Pancreas (tissue), 10 donors: Measurements from ENCODE around the gene UIMC1. TPM values are rescaled to one million over a fixed set of nuclear protein-coding genes. Genes with fewer than 3 reads are reported as not detected.

Experiments
- ATAC-seq, 4 donors: fragments of 200-7000 bp; cut with Tn5 transposase; one replicate each; pipeline versions ENCODE4 v1.8.0 to v1.9.1; 2020; ENCODE audit warnings: mild to moderate bottlenecking in 4 of 4, moderate library complexity in 4 of 4
- DNase-seq, 6 donors: peaks; one replicate each; pipeline ENCODE4 v3.0.0-alpha.2; 2020
- FAIRE-seq: peaks from 2 replicates; lab custom pipeline; 2012; peaks lifted over from hg19 to GRCh38; lab: Jason Lieb, UNC
- H3K27ac ChIP-seq, 4 donors: fragments of 200-600 bp; sonication (generic); 1 replicate in 3 of 4; 2 replicates in 1 of 4; pipeline versions ENCODE4 v1.5.0 to v1.8.0; 2020
- H3K27me3 ChIP-seq, 4 donors: fragments of 200-600 bp; one replicate each; pipeline ENCODE4 v1.8.0; 2021
- H3K36me3 ChIP-seq, 3 donors: fragments of 200-600 bp; sonication (generic) in 1 of 3; one replicate each; pipeline versions ENCODE4 v1.5.0 to v1.8.0; 2020 to 2021
- H3K4me1 ChIP-seq, 3 donors: fragments of 200-600 bp; one replicate each; pipeline ENCODE4 v1.8.0; 2021
- H3K4me3 ChIP-seq, 4 donors: fragments of 200-600 bp; sonication (generic) in 2 of 4; one replicate each; pipeline versions ENCODE4 v1.5.0 to v1.8.0; 2020 to 2021
- H3K9me3 ChIP-seq, 4 donors: fragments of 200-600 bp; one replicate each; pipeline ENCODE4 v1.8.0; 2021
- WGBS, 2 donors: extraction: QIAGEN DNeasy Blood & Tissue Kit; methylation state at CpG; one replicate each; pipeline ENCODE4 v1.1.7; 2013; 5-methylcytosine and 5-hydroxymethylcytosine counted together
- intact Hi-C, 3 donors: fragments of 100-400 bp; cut with DNase I; formaldehyde crosslinking; loops; one replicate each; pipeline versions ENCODE4 v1.11.1 to v1.14.2; 2022
- polyA plus RNA-seq, 2 donors: library from polyadenylated mRNA; stranded (reverse); fragments of 200-250 nt; gene quantifications; one replicate each; pipeline ENCODE4 v1.2.3, GENCODE V29; 2013
- total RNA-seq, 6 donors: library from RNA; stranded (reverse); fragmentation: NEBNext Ultra II Directional in 4 of 6; extraction: Animal tissue kit (Norgen Biotek cat#: 25700) in 4 of 6; gene quantifications; one replicate each; pipeline versions ENCODE4 v1.2.1 to v1.2.4, GENCODE V29; 2021 to 2023
- TF ChIP-seq, protein P1 (sequence below), 4 donors: fragments of 200-600 bp; sonication (generic) in 3 of 4; IDR thresholded peaks; one replicate each; pipeline versions ENCODE4 v1.5.0 to v1.8.0; 2021; ENCODE audit warnings: antibody characterized with exemption in 4 of 4
- donor health status: healthy with polysubstance abuse.
- donor health status: DM: no; HTN: no; CAD: no; lungs with moderate emphysema.
- donor health status: DM: no; HTN: no; CAD: no.
- donor health status: control.
- donor health status: control.
- donor health status: Bipolar disorder and iron deficiency.
- donor health status: DM: yes; HTN: yes; CAD: no.
- donor health status: DM: no; HTN: no; CAD: no.
- donor health status: DM: no; HTN: no; CAD: no.
- donor health status: DM: yes; HTN: yes; CAD: no.

Gene UIMC1
- total and polyA plus RNA-seq, 8 donors = 19.9 to 29.5 (median 23.0) TPM

DNA sequence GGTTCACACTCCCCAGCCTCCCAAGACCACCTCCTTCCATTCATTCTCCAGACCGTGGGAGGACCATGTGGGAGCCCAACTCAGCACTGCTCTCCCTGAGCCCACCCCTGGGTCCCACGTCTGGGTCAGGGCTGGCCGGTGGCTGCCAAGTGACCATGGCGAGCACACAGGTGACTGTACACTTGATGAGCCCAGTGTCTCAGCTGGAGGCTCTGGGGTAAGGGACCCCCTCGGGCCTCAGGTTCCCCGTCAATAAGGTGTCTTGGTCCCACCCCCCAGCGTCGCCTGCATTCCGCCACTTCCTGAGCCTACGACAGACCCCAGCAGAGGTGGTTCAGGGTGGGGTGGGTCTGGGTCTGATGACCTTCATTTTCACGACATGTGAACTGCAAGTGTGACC is 146.2 kb downstream of the UIMC1 start:
- Histone ChIP-seq H3K4me1 (no peaks in the 10 kb centered on the region), H3K36me3 (no peaks in the 10 kb centered on the region), H3K4me3 (no peak overlapping the region), H3K27ac (no peak overlapping the region), H3K9me3 (no peaks in the 10 kb centered on the region), H3K27me3 (no peaks in the 10 kb centered on the region)
- WGBS, 2 donors = 45 to 64% methylated on average over 10 to 11 of the region's 11 CpGs
- no peak for ATAC-seq
- intact Hi-C loops = no loop called here
- peak in 1 of 6 donors; percentile 51 for DNase-seq
- TF ChIP-seq, protein P1, sequence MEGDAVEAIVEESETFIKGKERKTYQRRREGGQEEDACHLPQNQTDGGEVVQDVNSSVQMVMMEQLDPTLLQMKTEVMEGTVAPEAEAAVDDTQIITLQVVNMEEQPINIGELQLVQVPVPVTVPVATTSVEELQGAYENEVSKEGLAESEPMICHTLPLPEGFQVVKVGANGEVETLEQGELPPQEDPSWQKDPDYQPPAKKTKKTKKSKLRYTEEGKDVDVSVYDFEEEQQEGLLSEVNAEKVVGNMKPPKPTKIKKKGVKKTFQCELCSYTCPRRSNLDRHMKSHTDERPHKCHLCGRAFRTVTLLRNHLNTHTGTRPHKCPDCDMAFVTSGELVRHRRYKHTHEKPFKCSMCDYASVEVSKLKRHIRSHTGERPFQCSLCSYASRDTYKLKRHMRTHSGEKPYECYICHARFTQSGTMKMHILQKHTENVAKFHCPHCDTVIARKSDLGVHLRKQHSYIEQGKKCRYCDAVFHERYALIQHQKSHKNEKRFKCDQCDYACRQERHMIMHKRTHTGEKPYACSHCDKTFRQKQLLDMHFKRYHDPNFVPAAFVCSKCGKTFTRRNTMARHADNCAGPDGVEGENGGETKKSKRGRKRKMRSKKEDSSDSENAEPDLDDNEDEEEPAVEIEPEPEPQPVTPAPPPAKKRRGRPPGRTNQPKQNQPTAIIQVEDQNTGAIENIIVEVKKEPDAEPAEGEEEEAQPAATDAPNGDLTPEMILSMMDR (IDR thresholded peaks at IDR 0.05) = no peak
- no peak for FAIRE-seq

DNA sequence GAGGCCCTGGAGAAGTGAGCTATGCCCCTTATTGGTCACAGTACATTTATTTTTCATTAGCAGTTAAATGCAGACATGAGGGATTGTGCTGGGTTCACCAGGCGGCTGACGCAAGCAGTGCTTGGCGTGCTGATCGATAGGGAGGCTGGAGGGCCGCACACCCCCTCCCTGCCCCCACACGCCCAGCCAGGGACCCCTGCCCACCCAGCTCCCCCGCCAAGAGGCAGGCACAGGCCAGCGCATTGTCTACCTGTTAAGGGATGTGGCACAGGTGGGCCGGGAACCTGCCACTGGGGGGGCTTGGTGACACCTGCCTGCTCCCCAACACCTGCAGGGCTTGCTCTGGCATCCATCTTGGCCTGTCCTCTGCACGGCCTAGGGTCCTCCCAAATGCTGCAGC is 146.7 kb downstream of the UIMC1 start:
- DNase-seq (peak in 1 of 6 donors; percentile 53), ATAC-seq (no peak), FAIRE-seq (no peak)
- H3K4me1 ChIP-seq = no peaks in the 10 kb centered on the region
- H3K27ac ChIP-seq = no peak overlapping the region
- H3K27me3 ChIP-seq = no peaks in the 10 kb centered on the region
- intact Hi-C loops = no loop called here
- 48 to 53% methylated on average over 8 to 10 of the region's 10 CpGs for WGBS, 2 donors
- no peak overlapping the region for H3K4me3 ChIP-seq
- H3K9me3 ChIP-seq = no peaks in the 10 kb centered on the region
- no peaks in the 10 kb centered on the region for H3K36me3 ChIP-seq
- TF ChIP-seq, protein P1 (IDR thresholded peaks at IDR 0.05) = no peak

DNA sequence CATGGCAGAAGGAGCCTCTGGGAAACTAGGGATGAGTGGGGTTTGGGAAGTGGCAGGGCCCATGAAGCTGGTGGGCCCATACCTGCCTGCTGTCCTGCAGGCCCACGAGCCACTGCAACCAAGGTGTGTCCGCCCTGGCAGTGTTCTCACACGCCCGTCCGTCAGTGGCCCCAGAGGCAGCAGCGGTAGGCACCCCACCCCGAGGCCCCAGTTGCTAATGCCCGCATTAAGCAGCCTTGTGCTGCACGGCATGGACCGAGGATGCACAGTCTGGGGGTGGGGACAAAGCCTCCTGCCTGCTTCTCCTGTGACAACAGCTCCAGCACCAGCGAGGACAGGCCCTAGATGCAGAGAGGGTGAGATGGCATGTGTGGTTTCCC is 148.7 kb downstream of the UIMC1 start:
- intact Hi-C loops = no loop called here

DNA sequence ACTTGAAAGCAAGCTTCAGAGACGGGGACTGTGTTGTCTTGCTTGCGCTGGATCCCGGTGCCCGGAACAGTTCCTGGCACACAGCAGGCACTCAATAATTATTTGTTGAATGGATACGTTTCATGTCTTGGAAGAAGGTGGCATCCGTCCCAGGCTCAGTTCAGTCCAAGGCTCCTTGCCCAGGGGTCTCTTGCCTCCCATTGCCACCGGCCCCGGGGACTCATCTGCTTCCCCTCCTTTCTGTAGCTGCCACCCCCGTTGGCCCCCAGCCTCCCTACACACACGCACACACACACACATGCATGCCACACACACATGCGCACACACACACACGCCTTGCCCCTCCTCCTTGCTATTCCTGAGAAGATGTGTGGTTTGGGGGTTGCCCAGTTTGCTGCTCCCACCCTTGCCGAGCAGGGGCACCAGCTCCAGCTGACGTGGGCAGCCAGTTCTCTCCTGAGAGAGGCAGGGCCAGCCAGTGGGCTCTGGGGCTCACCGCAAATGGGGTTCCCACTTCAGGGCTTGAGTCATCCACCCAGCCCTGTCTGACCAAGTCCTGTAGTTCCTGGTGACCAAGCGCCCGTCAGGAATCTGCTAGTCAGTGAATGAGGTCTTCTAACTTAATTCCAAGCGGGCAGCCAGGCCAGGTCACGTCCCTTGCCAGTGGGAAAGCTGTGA is 149.2 kb downstream of the UIMC1 start:
- no peak overlapping the region for H3K27ac ChIP-seq
- DNase-seq (peak in 1 of 6 donors; percentile 30), ATAC-seq (no peak), FAIRE-seq (no peak)
- 47 to 62% methylated on average over 19 of the region's 19 CpGs for WGBS, 2 donors
- H3K4me3 ChIP-seq = no peak overlapping the region
- intact Hi-C loops = no loop called here
- no peaks in the 10 kb centered on the region for H3K4me1 ChIP-seq
- no peaks in the 10 kb centered on the region for H3K9me3 ChIP-seq
- no peaks in the 10 kb centered on the region for H3K27me3 ChIP-seq
- H3K36me3 ChIP-seq = no peaks in the 10 kb centered on the region
- TF ChIP-seq, protein P1 (IDR thresholded peaks at IDR 0.05) = no peak

More for the DNA sequence above, 148.7 kb downstream of the UIMC1 start:
- Histone ChIP-seq H3K27me3 (no peaks in the 10 kb centered on the region), H3K4me3 (no peak overlapping the region), H3K36me3 (no peaks in the 10 kb centered on the region), H3K9me3 (no peaks in the 10 kb centered on the region), H3K4me1 (no peaks in the 10 kb centered on the region), H3K27ac (no peak overlapping the region)
- no peak for FAIRE-seq
- peak in 1 of 6 donors; percentile 38 for DNase-seq
- TF ChIP-seq, protein P1 (IDR thresholded peaks at IDR 0.05) = no peak
- WGBS, 2 donors = 66 to 78% methylated on average over 11 of the region's 11 CpGs
- ATAC-seq = no peak

DNA sequence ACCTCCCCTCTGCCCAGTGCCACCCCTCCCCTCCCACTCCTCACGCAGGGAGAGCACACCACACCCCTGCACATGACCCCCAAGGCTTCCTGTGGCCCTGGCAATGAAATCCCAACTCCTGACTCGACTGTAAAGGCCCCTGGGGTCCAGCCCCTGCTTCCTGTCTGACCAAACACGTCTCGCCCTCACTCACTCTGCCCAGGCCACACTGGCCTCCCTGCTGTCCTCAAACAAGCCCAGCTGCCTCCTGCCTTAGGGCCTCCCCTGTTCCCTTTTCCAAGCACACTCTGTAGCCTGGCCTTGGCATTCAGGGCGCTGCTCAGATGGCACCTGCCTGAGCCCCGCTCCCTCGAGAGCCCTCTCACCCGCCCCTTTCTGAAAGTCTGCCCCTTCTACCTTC is 149.8 kb downstream of the UIMC1 start:
- Histone ChIP-seq H3K36me3 (no peaks in the 10 kb centered on the region), H3K4me3 (no peak overlapping the region), H3K27me3 (no peaks in the 10 kb centered on the region), H3K9me3 (no peaks in the 10 kb centered on the region), H3K4me1 (no peaks in the 10 kb centered on the region), H3K27ac (no peak overlapping the region)
- no peak for ATAC-seq
- TF ChIP-seq, protein P1 (IDR thresholded peaks at IDR 0.05) = no peak
- peak in 1 of 6 donors; percentile 32 for DNase-seq
- intact Hi-C loops = no loop called here
- WGBS, 2 donors = 51 to 63% methylated on average over 8 of the region's 8 CpGs
- no peak for FAIRE-seq
